Astrocyte (in vitro differentiated cells and primary cell): Measurements from ENCODE around the gene KANK4.

Source experiments
- CTCF ChIP-seq: IDR thresholded peaks from 2 replicates; pipeline ENCODE4 v1.5.1; 2011; ENCODE audit warnings: low read depth, mild to moderate bottlenecking, inconsistent platforms, low read length, moderate library complexity; ENCODE audit not compliant: insufficient read depth
- EZH2 ChIP-seq: IDR thresholded peaks from 2 replicates; pipeline ENCODE4 v1.6.1; 2012; ENCODE audit warnings: mild to moderate bottlenecking, low read length, inconsistent platforms; ENCODE audit not compliant: insufficient read depth

- no peak for TF ChIP-seq CTCF
- no peak for TF ChIP-seq EZH2
Observed at GRCh38 chr1:62271948-62272728, 47.1 kb downstream of the KANK4 start.
